Ovary (tissue), 3 donors: Measurements from ENCODE around the gene TBC1D8.

Experiments
- POLR2A ChIP-seq: fragments of 450-650 bp; IDR thresholded peaks from one replicate; pipeline ENCODE4 v1.6.1; 2017; ENCODE audit warnings: antibody characterized with exemption, mild to moderate bottlenecking, moderate library complexity
- TF ChIP-seq, protein P1 (sequence below), 3 donors: fragments of 450-650 bp in 2 of 3; fragments of 200-600 bp in 1 of 3; IDR thresholded peaks; one replicate each; pipeline versions ENCODE4 v1.5.1 to v1.8.0; 2016 to 2022; ENCODE audit warnings: antibody characterized with exemption in 3 of 3, mild to moderate bottlenecking in 1 of 3
- donor health status: DM: no; HTN: no; CAD: no.

DNA sequence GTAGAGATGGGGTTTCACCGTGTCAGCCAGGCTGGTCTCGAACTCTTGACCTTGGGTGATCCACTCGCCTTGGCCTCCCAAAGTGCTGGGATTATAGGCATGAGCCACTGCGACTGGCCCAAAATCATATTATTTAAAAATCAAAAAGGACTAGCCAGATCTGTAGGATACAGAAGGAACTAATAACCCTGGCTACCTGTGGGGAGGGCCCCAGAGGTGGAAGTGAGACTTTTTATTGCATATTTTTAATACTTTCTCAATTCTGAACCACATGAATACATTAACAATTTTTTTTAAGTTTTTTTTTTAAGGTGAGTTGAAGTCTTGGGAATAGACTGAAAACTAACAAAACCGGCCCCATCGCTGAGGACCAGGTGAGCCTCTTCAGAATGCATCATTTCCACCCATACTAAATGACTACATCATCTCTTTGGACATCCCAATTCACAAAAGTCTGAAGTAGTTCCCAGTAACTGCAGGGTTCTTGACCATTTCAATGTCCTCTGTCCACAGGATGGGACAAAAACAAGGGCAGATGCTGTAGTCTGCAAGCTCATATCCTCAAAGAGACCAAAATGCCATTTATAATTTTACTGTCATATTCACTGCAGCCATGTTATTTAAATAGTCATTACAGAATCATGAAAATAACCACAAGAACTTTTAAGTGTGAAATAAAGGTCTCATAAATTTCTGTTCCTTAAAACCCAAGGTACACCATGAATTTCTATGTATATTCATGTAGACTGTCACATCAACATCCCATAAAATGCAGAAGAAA lies 127.7 kb downstream of the TBC1D8 start:
- TF ChIP-seq, protein P1, sequence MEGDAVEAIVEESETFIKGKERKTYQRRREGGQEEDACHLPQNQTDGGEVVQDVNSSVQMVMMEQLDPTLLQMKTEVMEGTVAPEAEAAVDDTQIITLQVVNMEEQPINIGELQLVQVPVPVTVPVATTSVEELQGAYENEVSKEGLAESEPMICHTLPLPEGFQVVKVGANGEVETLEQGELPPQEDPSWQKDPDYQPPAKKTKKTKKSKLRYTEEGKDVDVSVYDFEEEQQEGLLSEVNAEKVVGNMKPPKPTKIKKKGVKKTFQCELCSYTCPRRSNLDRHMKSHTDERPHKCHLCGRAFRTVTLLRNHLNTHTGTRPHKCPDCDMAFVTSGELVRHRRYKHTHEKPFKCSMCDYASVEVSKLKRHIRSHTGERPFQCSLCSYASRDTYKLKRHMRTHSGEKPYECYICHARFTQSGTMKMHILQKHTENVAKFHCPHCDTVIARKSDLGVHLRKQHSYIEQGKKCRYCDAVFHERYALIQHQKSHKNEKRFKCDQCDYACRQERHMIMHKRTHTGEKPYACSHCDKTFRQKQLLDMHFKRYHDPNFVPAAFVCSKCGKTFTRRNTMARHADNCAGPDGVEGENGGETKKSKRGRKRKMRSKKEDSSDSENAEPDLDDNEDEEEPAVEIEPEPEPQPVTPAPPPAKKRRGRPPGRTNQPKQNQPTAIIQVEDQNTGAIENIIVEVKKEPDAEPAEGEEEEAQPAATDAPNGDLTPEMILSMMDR (IDR thresholded peaks at IDR 0.05), result no peak
- TF ChIP-seq POLR2A, result no peak
